ENCODE data around the gene RBM12.

RBM12 gene

GRCh38 chr20:35669221-35669620, 4.5 kb upstream of the RBM12 start:
- TF ChIP-seq REST (IDR thresholded peaks at IDR 0.05; ENCODE audit: insufficient read depth in 1 of 2, low read depth in 2 of 2, low read length in 2 of 2) (no peak), SIN3A (IDR thresholded peaks at IDR 0.05; ENCODE audit: borderline replicate concordance, insufficient read depth, low read length) (no peak), FOXP2 (optimal IDR thresholded peaks at IDR 0.05; ENCODE audit: borderline replicate concordance, extremely low read depth, extremely low read length, insufficient read depth) (no peak), TAF1 (IDR thresholded peaks at IDR 0.05; ENCODE audit: borderline replicate concordance, insufficient read depth, low read length) (no peak), POLR2AphosphoS5 (IDR thresholded peaks at IDR 0.05; ENCODE audit: low read depth, low read length) (no peak)

GRCh38 chr20:35665949-35666288, 1.2 kb upstream of the RBM12 start:
- no peak for TF ChIP-seq FOXP2 (optimal IDR thresholded peaks at IDR 0.05; ENCODE audit: borderline replicate concordance, extremely low read depth, extremely low read length, insufficient read depth)
- TF ChIP-seq SIN3A (IDR thresholded peaks at IDR 0.05; ENCODE audit: borderline replicate concordance, insufficient read depth, low read length): no peak

GRCh38 chr20:35663516-35664465, 909 bp downstream of the RBM12 start:
- peak; percentile 50; the same call in 1 of the 2 replicates for TF ChIP-seq SIN3A (IDR thresholded peaks at IDR 0.05; ENCODE audit: borderline replicate concordance, insufficient read depth, low read length)
- TF ChIP-seq REST (IDR thresholded peaks at IDR 0.05; ENCODE audit: insufficient read depth in 1 of 2, low read depth in 2 of 2, low read length in 2 of 2): no peak
- TF ChIP-seq POLR2AphosphoS5 (IDR thresholded peaks at IDR 0.05; ENCODE audit: low read depth, low read length): peak; percentile 66

GRCh38 chr20:35662551-35662950, 2.1 kb downstream of the RBM12 start:
- TF ChIP-seq REST (IDR thresholded peaks at IDR 0.05; ENCODE audit: insufficient read depth in 1 of 2, low read depth in 2 of 2, low read length in 2 of 2): no peak
- no peak for TF ChIP-seq FOXP2 (optimal IDR thresholded peaks at IDR 0.05; ENCODE audit: borderline replicate concordance, extremely low read depth, extremely low read length, insufficient read depth)
- no peak for TF ChIP-seq TAF1 (IDR thresholded peaks at IDR 0.05; ENCODE audit: borderline replicate concordance, insufficient read depth, low read length)

GRCh38 chr20:35661908-35662307, 2.8 kb downstream of the RBM12 start:
- no peak for TF ChIP-seq REST (IDR thresholded peaks at IDR 0.05; ENCODE audit: insufficient read depth in 1 of 2, low read depth in 2 of 2, low read length in 2 of 2)
- no peak for TF ChIP-seq POLR2AphosphoS5 (IDR thresholded peaks at IDR 0.05; ENCODE audit: low read depth, low read length)
- no peak for TF ChIP-seq TAF1 (IDR thresholded peaks at IDR 0.05; ENCODE audit: borderline replicate concordance, insufficient read depth, low read length)
- TF ChIP-seq FOXP2 (optimal IDR thresholded peaks at IDR 0.05; ENCODE audit: borderline replicate concordance, extremely low read depth, extremely low read length, insufficient read depth): no peak
- TF ChIP-seq SIN3A (IDR thresholded peaks at IDR 0.05; ENCODE audit: borderline replicate concordance, insufficient read depth, low read length): no peak

Measured in PFSK-1 (cell line).